Esophagus muscularis mucosa (tissue), 4 donors: ENCODE results near the gene GNG7. TPM values are rescaled to one million over a fixed set of nuclear protein-coding genes. Genes with fewer than 3 reads are reported as not detected.
"Not testable (repeated sequence)": the region's sequence is repeated elsewhere in the genome, so short reads cannot be mapped to it uniquely, and the experiment has no call there.

Source experiments
- DNase-seq: peaks from one replicate; pipeline ENCODE4 v3.0.0-alpha.2; 2017; ENCODE audit errors: extremely low spot score
- H3K27ac ChIP-seq, 4 donors: fragments of 200-600 bp; sonication (generic); replicated peaks in 1 of 4; 1 replicate in 3 of 4; 2 replicates in 1 of 4; pipeline ENCODE4 v1.5.1; 2016 to 2019; ENCODE audit warnings: mild to moderate bottlenecking in 1 of 4
- H3K27me3 ChIP-seq, 4 donors: fragments of 200-600 bp; sonication (generic); one replicate each; pipeline versions ENCODE4 v1.5.1 to v1.6.0; 2016 to 2019
- H3K36me3 ChIP-seq, 4 donors: fragments of 200-600 bp; sonication (generic); one replicate each; pipeline ENCODE4 v1.5.1; 2016 to 2019
- H3K4me1 ChIP-seq, 4 donors: fragments of 200-600 bp; sonication (generic); one replicate each; pipeline ENCODE4 v1.5.1; 2016 to 2019
- H3K4me3 ChIP-seq, 4 donors: fragments of 200-600 bp; sonication (generic); 1 replicate in 2 of 4; 2 replicates in 2 of 4; pipeline ENCODE4 v1.5.1; 2016 to 2019; ENCODE audit warnings: mild to moderate bottlenecking in 4 of 4, moderate library complexity in 1 of 4
- H3K9me3 ChIP-seq, 4 donors: fragments of 200-600 bp; sonication (generic); 1 replicate in 3 of 4; 2 replicates in 1 of 4; pipeline ENCODE4 v1.5.1; 2016 to 2019
- EP300 ChIP-seq: sonication (generic); formaldehyde crosslinking; IDR thresholded peaks from one replicate; pipeline ENCODE4 v1.6.1; 2017; ENCODE audit warnings: antibody characterized with exemption
- POLR2A ChIP-seq: fragments of 450-650 bp; IDR thresholded peaks from one replicate; pipeline ENCODE4 v1.6.1; 2017; ENCODE audit warnings: antibody characterized with exemption, moderate library complexity, mild to moderate bottlenecking, low read depth
- POLR2AphosphoS5 ChIP-seq, 2 donors: sonication (generic); formaldehyde crosslinking; IDR thresholded peaks; one replicate each; pipeline ENCODE4 v1.6.1; 2017; ENCODE audit warnings: antibody characterized with exemption in 2 of 2
- WGBS: methylation state at CpG from one replicate; pipeline ENCODE4 v1.1.5; 2018; 5-methylcytosine and 5-hydroxymethylcytosine counted together
- intact Hi-C: fragments of 100-400 bp; cut with DNase I; formaldehyde crosslinking; loops from one replicate; pipeline ENCODE4 v1.15.1; 2023
- total RNA-seq, 4 donors: library from RNA; depleted of rRNA; stranded (reverse); fragments of >200 nt; gene quantifications; one replicate each; pipeline versions ENCODE4 v1.1.0 to v1.2.1, GENCODE V29; 2016
- TF ChIP-seq, protein P1 (sequence below), 3 experiments: fragments of 200-600 bp in 2 of 3; fragments of 450-650 bp in 1 of 3; sonication (generic) in 2 of 3; IDR thresholded peaks; one replicate each; pipeline ENCODE4 v1.5.1; 2017 to 2019; ENCODE audit warnings: antibody characterized with exemption in 3 of 3, mild to moderate bottlenecking in 2 of 3, moderate library complexity in 1 of 3

Gene GNG7
- total RNA-seq, 4 donors from 2014 or later: 6.3 to 18.8 (median 13.0) TPM

DNA sequence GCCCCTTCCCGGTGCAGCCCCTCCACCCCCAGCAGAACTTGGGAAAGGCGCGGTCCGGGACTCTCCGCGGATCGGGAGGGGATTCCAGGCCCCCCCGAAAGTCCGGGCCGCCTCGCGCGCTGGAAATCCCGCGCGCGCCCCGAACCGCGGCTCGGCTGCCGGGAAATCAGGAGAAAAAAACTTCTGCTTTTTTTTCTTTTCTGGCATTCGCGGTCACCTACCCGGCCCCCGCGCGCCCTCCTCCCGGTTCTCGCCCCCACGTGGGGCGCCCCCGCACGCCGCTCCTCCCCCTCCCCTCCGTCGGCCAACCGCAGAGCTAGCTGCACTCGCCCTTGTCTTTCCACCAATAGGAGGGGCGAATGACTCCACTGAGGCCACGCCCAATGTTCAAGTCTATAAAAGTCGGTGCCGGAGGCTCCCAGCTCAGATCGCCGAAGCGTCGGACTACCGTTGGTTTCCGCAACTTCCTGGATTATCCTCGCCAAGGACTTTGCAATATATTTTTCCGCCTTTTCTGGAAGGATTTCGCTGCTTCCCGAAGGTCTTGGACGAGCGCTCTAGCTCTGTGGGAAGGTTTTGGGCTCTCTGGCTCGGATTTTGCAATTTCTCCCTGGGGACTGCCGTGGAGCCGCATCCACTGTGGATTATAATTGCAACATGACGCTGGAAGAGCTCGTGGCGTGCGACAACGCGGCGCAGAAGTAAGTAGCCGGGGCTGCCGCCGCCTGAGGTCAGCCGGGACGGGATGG is 226.6 kb downstream of the GNG7 start, which contains the start of gene GADD45B:
Gene GADD45B (plus strand): TSS at position 426 of the 749 bp plus-strand sequence. CDS start 232 bp downstream, at position 658.
- Histone ChIP-seq H3K4me1 (peaks cover 30 to 43% (median 42%) of the 10 kb centered on the region in 4 donors), H3K4me3 (peak within 1 kb of the TSS; percentile 63 to 98 (median 91)), H3K9me3 (no peaks in the 10 kb centered on the region), H3K27me3 (no peaks in the 10 kb centered on the region), H3K36me3 (peaks cover 6 to 24% (median 13%) of the 10 kb centered on the region in 4 donors), H3K27ac (peak within 1 kb of the TSS; percentile 90 to 96 (median 93))
- 1% methylated on average over 59 of the region's 70 CpGs for WGBS
- peak; percentile 100 for DNase-seq
- intact Hi-C loops: loop anchor here (1.0 to 2.0 kb wide), 3 partner anchors 67 to 135 kb away; no protein-coding TSS in a partner anchor
- TF ChIP-seq EP300 (peak; percentile 89), POLR2AphosphoS5 (IDR thresholded peaks at IDR 0.05) (peak; percentile 100), POLR2A (peak; percentile 100)
- TF ChIP-seq, protein P1, sequence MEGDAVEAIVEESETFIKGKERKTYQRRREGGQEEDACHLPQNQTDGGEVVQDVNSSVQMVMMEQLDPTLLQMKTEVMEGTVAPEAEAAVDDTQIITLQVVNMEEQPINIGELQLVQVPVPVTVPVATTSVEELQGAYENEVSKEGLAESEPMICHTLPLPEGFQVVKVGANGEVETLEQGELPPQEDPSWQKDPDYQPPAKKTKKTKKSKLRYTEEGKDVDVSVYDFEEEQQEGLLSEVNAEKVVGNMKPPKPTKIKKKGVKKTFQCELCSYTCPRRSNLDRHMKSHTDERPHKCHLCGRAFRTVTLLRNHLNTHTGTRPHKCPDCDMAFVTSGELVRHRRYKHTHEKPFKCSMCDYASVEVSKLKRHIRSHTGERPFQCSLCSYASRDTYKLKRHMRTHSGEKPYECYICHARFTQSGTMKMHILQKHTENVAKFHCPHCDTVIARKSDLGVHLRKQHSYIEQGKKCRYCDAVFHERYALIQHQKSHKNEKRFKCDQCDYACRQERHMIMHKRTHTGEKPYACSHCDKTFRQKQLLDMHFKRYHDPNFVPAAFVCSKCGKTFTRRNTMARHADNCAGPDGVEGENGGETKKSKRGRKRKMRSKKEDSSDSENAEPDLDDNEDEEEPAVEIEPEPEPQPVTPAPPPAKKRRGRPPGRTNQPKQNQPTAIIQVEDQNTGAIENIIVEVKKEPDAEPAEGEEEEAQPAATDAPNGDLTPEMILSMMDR (IDR thresholded peaks at IDR 0.05): no peak

DNA sequence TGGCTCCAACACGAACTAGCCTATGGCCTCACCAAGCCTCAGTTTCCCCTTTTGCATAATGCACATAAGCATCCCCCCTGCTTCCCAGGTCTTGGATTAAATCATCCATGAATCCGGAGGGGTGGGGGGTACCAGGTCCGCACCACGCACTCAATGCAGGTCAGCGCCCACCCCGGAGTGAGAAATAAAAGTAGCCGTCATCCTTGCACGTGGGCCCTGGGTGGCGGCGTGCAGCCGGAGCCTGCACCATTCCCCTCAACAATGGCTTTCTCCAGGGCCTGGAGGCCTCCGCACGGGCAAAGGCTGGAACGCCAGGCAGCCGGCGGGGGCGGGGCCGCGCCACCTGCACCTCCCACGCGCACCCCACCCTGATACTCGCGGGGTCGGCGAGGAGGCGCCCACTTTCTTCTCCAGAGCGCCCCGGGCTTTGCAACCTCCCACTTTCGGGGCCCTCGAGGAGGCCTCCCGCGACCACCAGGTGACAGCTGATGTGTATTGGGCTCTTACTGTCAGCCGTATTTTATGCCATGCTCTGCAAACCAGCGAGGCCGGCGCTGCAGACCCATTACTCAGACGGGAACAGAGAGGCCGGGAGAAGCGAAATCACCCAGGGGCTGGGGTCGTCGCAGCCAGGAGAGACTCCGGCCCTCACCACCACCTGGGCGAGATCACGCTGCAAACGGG is 227.3 kb downstream of the GNG7 start:
- intact Hi-C loops: loop anchor here (1.0 kb wide), 2 partner anchors 104 to 136 kb away; no protein-coding TSS in a partner anchor
- 1% methylated on average over 33 of the region's 45 CpGs for WGBS
- Histone ChIP-seq H3K27ac (peak overlapping the region; percentile 90 to 96 (median 93)), H3K27me3 (no peaks in the 10 kb centered on the region), H3K4me3 (peak overlapping the region; percentile 63 to 98 (median 91)), H3K36me3 (peaks cover 6 to 24% (median 13%) of the 10 kb centered on the region in 4 donors), H3K4me1 (peaks cover 30 to 43% (median 42%) of the 10 kb centered on the region in 4 donors), H3K9me3 (no peaks in the 10 kb centered on the region)
- no peak for DNase-seq
- TF ChIP-seq POLR2A: no peak
- TF ChIP-seq, protein P1 (IDR thresholded peaks at IDR 0.05): no peak
- no peak for TF ChIP-seq EP300

DNA sequence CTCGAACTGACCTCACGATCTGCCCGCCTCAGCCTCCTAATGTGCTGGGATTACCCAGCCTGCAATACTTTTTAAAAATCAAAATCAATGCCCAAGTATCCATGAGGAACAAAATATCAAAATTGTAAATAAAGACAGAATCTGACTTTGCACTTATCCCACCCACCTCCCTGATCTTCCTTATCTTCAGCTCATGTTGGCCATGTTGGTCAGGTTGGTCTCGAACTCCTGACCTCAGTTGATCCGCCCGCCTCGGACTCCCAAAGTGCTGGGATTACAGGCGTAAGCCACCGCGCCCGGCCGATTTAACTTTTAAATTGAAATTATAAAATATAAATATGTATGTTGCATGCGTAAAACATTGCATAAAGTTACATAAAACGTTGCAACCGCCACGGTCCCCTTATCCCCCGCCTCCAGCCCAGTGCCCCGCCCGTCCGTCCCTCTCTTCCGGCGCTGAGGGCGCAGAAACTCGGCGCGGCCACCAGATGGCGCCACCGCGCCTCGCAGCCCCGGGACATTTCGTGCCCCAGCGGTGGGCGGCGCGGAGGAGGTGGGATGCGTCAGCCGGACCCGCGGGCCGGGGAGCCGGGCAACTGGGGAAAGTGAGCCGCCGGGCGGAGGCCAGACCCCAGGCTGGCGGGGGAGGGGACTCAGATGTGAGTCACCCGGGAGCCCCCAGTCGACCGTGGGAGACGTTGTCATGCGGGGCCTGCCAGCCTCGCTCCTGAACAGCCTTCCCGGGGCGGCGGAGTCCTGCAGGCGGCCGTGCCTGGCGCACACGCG is 228.1 kb downstream of the GNG7 start:
- Histone ChIP-seq H3K36me3 (peaks cover 6 to 24% (median 13%) of the 10 kb centered on the region in 4 donors), H3K4me3 (peak overlapping the region; percentile 63 to 98 (median 91)), H3K4me1 (peaks cover 30 to 41% (median 40%) of the 10 kb centered on the region in 4 donors), H3K27me3 (no peaks in the 10 kb centered on the region), H3K27ac (peak overlapping the region; percentile 90 to 96 (median 93)), H3K9me3 (no peaks in the 10 kb centered on the region)
- 16% methylated on average over 30 of the region's 60 CpGs for WGBS
- intact Hi-C loops: loop anchor here (1.0 kb wide), 2 partner anchors 105 to 137 kb away; no protein-coding TSS in a partner anchor
- peak; percentile 98 for DNase-seq
- TF ChIP-seq POLR2A (peak; percentile 9), POLR2AphosphoS5 (IDR thresholded peaks at IDR 0.05) (peak; percentile 67 to 88), EP300 (peak; percentile 1)
- TF ChIP-seq, protein P1 (IDR thresholded peaks at IDR 0.05): peak; percentile 99

DNA sequence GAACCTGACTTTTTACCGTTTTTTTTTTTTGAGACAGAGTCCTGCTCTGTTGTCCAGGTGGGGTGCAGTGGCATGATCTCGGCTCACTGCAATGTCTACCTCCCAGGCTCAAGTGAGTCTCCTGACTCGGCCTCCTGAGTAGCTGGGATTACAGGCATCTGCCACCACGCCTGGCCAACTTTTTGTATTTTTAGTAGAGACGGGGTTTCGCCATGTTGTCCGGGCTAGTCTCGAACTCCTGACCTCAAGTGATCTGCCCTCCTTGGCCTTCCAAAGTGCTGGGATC is 232.6 kb downstream of the GNG7 start:
- 87% methylated on average over 8 of the region's 8 CpGs for WGBS
- intact Hi-C loops, H3K4me3 ChIP-seq, H3K27ac ChIP-seq, DNase-seq, H3K9me3 ChIP-seq, H3K36me3 ChIP-seq, H3K4me1 ChIP-seq, H3K27me3 ChIP-seq: not testable (repeated sequence)
